8988T (cell line): ENCODE measurements around the gene TBC1D9B.
"Not testable (repeated sequence)": the region's sequence is repeated elsewhere in the genome, so short reads cannot be mapped to it uniquely, and the experiment has no call there.

ENCODE experiments used
- DNase-seq: peaks from one replicate; pipeline ENCODE4 v3.0.0; 2011

TBC1D9B gene

GRCh38 chr5:179883163-179883562 is 24.5 kb downstream of the TBC1D9B start:
- DNase-seq = no peak

GRCh38 chr5:179882338-179882737 is 25.4 kb downstream of the TBC1D9B start:
- DNase-seq = no peak

DNA sequence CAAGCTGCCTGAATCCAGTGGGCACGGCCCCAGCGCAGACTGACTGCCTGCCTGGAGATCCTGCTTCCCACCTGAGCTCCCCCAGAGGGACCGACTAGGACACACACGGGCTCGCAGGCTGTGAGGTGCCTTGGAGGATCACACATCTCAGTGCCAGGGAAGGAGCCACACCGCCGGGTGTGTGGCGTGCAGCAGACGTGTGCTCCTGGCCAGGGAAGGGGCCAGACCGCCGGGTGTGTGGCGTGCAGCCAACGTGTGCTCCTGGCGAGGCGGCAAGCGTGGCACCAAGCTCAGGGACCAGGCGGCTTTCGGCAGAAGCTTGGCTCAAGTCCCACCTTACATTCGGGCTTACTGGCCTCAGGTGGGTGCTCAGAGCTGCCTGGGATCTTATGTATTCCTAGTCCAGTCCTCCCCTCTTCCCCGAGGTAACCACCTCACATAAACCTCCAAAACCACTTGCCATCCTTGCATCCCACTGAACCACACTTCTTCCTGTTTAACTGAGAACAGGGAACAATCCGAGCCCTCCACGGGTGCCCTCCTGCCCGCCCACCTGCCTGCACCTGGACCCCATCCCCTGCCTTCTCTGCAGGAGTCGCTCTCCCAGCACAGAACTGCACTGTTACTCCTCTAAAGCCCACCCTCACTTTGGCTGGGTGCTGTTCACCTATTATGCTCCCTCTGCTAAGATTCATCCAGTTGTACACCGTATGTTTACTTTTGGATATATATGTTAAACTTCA is 26.7 kb downstream of the TBC1D9B start:
- DNase-seq = no peak

- DNase-seq = no peak
These were observed 27.5 kb downstream of the TBC1D9B start for GRCh38 chr5:179880066-179880650.

DNA sequence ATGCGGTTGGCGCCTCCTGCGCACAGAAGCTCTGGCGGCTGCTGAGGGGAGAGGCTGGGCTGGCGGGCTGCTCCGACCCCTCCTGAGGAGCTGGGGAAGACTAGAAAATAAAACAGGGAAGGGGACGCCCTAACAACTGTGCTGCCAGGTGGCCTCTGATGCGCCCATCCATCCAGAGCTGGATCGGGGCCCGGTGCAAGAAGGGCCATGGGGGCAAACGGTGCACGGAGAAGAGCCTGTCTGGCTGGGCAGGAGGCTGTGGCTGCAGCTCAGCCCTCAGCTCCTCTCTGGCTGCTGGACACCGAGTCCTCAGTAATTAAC is 28.0 kb downstream of the TBC1D9B start:
- no peak for DNase-seq

DNA sequence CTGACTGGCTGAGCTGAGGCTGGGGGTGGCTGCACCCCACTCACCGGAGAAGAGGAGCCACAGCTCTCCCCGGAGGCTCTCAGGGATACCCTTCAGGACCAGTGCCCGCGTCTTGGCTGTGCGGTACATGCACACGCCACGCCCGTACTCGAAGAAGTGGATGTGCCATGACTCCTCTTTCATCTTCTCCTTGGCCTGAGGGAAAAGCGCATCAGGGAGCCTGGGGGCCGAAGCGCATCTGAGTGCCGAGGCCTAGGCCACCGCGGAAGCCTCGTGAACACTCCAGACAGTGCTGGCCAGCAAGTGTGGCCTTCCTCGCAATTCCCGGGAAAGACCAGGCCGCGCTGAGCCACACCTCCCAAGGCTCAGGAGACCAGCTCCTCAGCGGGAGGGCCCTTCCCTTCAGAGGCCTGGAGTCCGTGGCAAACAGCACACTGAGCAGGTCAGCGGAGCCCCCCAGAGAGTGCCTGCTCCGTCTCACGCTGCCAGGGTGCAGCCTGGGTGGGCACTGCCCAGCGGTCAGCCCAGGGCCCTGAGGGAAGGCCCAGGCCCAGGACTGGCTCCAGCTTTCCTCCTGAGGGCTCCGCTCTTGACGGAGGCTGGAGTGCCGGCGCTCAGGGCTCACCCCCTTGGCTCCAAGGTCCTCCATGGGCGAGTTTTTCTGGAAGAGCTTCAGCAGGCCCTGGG is 28.6 kb downstream of the TBC1D9B start:
- no peak for DNase-seq

DNA sequence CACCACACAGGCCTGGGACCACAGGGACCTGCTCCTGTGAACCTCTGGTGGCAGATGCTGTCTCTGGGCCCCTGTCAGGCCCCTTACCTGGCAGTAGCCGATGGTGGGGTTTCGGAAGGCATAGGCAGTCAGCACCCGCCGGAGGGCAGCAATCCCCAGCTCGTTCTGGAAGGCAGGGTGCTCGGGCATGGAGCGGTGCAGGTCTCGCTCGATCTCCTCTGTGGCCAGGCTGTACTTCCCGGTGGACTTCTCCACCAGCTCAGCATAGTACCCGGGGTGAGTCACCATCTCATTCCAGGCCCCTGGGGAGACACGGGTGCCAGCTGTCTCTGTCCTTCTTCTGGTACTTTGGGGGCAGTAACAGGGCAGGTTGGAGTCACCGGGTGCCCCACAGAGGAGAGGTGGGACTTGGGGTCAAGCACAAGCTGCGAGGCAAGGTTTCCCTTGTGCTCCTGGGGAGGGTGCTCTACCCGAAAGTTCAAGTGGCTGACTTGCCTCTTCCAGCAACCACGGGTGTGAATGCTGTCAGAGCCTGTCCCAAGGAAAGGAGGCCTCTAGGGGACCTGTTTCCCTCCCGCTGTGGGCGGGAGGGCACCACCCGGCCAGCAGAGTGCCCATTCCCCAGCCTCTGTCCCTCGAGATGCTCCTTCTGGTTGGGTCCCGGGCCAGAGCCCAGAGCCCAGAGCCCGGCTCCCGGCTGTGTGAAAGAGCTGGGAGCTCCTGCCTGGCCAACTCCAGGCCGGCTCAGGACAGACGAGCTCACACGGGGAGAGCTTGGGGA is 29.3 kb downstream of the TBC1D9B start:
- DNase-seq = peak; percentile 83

- DNase-seq = no peak
These were observed 31.1 kb downstream of the TBC1D9B start for GRCh38 chr5:179876610-179876952.

GRCh38 chr5:179875741-179876609 is 31.7 kb downstream of the TBC1D9B start:
- DNase-seq = peak; percentile 20

DNA sequence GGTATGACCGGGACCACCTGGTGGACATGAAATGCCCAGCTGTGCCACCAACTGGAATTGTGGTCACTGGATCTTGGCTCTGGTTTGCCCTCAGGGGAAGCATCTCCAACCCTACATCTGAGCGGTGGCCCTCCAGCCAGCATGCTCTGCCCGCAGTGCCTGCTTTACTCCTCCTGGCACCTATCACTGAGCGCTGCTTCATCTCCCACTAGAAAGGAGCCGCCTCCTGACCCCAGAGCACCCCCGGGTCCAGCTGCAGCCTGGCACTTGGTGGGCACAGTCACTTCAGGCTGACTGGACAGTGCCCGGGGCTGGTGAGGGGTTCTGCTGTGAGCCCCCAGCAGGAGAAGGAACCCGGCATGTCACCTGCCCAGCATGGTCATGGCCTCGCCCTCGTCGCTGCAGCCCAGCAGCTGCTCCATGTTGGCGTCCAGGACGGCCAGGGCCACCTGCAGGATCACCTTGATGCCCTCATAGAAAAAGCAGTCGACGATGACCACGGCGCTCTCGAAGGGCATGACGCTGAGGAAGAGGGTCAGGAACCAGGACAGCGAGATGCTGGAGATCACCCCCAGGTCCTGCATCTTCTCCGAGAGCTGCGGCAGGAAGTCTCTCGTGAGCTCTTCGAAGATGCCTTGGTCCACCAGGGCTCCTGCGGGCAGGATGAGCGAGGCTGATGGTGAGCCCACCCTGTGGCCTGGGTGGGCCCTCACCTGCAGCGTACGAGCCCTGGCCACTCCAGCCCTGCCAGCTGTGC is 33.0 kb downstream of the TBC1D9B start:
- peak; percentile 26 for DNase-seq

DNA sequence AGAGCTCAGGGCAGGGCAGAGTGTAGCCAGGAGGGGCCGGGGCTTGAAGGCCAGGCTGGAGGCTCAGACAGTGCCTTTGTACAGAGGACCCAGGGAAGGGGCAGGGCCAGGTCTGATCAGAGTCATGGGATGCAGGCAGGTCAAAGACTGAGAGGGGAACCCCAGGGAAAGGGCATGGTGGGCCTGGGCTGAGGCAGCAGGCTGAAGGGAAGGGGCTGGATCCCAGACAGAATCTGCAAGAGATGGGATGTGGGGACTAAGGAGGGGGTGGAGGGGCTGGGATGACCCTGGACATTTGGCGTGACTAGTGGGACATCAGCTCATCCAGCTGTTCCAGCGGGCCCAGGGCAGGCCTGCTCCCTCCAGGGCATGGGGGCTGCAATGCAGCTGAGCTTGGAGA is 33.6 kb downstream of the TBC1D9B start:
- DNase-seq = no peak

DNA sequence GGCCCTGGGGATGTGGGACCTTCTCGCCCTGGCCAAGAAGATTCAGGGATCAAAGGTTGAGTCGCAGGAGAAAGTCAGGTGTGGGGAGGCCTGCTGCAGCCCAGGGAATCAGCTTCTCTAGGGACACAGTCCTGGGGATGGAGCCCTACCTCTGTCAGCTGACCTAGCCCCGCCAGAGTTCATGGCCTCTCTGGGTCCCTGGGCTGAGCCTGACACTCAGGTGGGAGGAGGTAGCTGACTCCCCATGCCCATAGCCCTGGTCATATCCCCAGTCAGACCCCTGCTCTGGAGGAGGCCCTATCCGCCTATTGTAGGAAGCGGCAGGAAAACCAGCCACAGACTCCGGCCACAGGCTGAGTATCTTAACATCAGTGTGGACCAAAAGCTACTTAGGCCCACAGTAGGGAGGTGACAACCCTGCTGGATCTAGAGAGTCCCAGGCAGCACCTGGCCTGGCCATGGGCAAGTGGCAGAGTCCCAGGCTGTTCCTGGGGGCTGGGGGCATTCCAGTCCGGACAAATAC is 34.0 kb downstream of the TBC1D9B start:
- peak; percentile 24 for DNase-seq

GRCh38 chr5:179872828-179873575 is 34.7 kb downstream of the TBC1D9B start:
- DNase-seq = peak; percentile 11

DNA sequence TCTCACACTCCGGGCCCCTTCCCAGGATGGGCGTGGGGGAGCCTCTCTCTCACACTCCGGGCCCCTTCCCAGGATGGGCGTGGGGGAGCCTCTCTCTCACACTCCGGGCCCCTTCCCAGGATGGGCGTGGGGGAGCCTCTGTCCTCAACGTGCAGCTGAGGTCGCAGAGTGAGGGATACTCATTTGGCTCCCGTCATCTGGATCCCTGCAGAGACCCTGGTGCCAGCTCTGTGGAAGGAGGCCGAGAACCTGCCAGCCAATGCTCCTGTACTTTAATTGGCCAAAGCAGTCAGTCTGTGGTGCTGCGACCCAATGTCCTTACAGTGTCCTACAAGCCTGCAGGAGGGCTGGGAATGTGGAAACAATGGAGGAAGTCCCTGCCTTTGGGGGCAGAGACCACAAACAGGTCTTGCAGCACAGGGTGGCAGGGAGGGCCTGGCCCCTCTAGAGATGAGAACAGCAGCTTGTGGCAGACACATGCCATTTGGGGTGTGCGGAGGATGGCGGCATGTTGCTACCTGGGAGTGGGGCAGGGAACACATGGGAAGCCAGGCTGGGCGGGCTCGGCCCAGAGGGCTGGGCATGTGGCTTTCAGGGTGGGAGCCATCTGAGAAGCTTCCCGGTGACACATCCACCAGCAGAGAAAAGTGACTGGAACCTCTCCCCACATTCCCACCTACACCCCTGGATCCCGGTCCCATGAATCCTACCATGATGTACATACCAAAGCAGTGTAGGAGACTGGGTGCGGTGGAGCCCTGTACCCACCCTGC is 35.5 kb downstream of the TBC1D9B start:
- DNase-seq = peak; percentile 31

- not testable (repeated sequence) for DNase-seq
These were observed 36.2 kb downstream of the TBC1D9B start for GRCh38 chr5:179871533-179871932.

DNA sequence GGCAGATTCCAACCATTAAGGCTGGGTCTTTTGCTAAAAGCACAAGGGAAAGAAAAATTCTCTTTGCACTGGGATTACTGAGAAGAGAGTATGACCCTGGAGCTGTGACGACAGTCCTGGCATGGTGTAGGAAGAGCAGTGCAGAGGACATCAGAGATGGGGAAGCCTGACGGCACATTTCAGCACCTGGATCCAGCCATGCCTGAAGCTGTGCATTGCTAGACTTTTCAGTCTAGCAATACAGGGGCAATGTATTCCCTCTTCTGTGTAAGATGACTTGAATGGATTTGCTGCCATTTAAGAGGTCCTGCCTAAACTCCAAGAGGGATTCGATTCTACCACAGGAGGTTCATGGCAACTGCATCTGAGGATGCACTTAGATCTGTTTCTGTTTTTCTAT is 36.7 kb downstream of the TBC1D9B start:
- DNase-seq = peak; percentile 12

DNA sequence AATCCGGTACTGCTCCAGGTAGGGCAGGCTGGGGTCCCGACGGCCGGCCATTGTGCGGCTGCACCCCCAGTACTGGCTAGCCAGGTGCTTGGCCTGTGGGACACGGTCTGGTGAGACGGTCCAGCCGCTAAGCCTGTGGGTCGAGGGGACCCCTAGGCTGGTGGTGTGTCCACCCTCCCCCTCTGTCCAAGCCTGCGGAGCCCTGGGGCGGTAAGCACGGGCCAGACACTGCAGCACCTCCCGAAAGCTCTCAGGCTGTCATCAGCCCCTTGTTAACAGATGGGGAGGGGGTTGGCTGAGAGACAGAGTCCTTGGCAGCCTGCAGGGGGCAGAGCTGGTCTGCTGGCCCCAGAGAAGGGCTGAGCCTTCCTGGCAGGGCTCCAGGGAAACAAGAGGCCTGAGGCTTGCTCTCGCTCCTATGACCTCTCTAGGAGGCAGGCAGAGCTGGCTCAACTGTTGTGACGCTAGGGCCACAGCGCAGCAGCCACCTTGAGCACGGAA is 37.2 kb downstream of the TBC1D9B start:
- DNase-seq = peak; percentile 24

GRCh38 chr5:179869641-179870402 is 37.9 kb downstream of the TBC1D9B start:
- DNase-seq = peak; percentile 35

DNA sequence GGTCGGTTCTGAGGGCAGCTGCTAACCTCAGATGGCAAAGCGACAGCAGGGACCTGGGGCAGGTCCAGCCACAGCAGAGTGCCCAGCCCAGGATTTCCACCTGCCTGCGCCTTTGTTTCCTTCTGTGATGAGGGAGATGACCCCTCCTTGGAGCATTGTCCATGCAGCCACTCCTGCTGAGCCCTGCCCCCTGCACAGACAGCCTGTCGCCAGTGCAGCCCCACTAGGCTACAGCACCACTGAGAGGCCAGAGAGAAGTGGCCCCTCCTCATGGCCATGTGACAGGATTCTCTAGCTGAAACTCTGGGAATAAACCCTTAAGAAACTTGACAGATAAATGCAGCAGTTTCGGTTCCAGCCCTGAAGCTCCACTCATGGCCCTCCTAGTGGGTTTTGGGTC is 38.6 kb downstream of the TBC1D9B start:
- peak; percentile 14 for DNase-seq
